A172 (cell line): ENCODE results near the gene DTX2. TPM values are rescaled to one million over a fixed set of nuclear protein-coding genes. Genes with fewer than 3 reads are reported as not detected.
A peak's percentile ranks its signal among the peaks of the same experiment; 100 is the strongest.
"Not testable (repeated sequence)": the region's sequence is repeated elsewhere in the genome, so short reads cannot be mapped to it uniquely, and the experiment has no call there.

Experiments used
- DNase-seq: peaks from one replicate; pipeline ENCODE4 v3.0.0-alpha.2; 2015; ENCODE audit warnings: low spot score
- total RNA-seq: library from RNA; depleted of rRNA; stranded (reverse); fragments of >200 nt; shearing (Covaris generic); gene quantifications from 2 replicates; pipeline ENCODE4 v1.2.3, GENCODE V29; 2014

The DTX2 gene
- total RNA-seq, 1 experiment from 2014 or later: 18.0 TPM

DNA sequence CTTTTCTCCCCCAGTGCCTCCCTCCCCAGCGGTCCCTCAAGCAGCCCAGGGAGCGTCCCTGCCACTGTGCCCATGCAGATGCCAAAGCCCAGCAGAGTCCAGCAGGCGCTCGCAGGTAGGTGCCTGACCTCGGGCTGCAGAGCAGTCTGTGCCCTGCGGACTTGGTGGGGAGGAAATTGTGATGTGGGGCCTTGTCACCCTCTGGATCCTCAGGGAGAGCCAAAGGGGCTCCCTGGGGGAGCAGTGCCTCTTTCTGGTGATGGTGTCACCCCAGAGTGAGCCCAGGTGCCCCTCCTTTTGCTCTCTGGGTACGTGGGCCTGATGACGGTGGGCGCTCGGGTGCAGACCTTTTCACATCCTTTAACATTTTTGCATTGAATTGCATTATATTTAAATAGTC, 30.6 kb downstream of the DTX2 start:
- DNase-seq: not testable (repeated sequence)

DNA sequence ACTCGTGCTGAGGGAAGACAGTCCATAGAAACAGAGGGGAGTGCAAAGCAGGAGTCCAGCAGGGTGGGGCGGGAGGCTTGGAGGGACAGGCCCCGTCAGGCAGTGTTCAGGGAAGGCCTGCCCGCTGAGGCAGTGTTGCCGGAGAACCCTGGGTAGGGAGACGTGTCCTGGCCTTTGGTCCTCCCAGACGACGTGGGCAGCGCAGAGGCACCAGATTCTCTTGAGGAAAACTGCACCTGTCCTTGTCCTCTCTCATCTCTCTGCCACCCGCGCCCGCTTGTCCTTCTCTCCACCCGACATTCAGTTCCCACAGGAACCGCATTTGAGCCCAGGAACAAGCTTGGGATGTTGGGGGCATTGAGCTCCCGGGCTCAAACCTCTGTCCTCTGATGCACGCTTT, 34.2 kb downstream of the DTX2 start:
- not testable (repeated sequence) for DNase-seq

DNA sequence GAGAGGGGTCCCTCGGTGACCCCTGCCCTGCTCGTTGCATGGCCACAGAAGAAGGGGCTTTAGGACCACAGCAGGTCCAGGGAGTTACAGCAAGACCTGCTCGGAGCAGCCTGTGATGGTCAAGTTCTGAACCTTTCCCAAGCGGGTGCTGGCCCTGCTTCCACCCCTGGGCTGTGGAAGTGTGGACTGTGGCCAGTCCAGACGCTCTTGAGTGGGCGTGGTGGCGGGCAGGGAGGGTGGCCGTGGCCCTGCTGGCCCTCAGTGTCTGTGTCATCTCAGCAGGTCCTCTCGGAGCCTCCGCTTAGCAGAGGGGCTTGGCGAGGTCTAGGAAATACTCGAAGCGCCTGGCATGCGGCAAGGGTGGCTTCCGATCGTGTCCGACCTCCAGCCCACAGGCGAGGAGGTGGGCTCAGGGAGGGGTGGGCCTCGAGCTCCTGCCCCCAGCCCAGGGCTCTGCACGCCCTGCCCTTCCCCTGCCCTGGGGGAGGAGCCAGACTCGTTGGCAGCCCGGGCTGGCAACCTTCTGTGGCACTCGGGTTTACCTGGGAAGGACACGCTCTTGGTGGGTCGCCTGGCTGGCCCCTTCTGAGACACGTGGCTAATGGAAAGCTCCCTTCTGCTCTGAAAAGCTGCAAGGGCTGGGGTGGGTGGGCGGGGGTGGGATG, 36.5 kb downstream of the DTX2 start:
- DNase-seq: not testable (repeated sequence)

DNA sequence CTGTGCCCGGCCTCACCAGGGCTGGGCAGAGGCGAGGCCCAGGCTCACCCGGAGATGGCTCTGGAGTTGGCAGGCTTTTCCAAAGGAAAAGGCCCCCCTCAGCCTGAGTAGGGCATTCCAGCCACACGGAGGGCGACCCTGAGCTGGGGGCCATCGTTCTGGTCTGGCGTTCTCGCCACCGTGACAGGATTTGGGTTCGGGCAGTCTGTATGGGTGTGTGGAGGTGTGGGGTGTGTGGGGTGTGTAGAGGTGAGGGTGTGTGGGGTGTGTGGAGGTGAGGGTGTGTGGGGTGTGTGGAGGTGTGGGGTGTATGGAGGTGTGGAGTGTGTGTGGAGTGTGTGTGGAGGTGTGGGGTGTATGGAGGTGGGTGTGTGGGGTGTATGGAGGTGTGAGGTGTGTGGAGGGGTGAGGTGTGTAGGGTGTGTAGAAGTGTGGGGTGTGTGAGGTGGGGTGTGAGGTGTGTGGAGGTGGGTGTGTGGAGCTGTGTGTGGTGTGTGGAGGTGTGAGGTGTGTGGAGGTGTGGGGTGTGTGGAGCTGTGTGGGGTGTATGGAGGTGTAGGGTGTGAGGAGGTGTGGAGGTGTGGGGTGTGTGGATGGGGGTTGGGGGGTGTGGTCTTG, 37.2 kb downstream of the DTX2 start:
- DNase-seq: not testable (repeated sequence)

DNA sequence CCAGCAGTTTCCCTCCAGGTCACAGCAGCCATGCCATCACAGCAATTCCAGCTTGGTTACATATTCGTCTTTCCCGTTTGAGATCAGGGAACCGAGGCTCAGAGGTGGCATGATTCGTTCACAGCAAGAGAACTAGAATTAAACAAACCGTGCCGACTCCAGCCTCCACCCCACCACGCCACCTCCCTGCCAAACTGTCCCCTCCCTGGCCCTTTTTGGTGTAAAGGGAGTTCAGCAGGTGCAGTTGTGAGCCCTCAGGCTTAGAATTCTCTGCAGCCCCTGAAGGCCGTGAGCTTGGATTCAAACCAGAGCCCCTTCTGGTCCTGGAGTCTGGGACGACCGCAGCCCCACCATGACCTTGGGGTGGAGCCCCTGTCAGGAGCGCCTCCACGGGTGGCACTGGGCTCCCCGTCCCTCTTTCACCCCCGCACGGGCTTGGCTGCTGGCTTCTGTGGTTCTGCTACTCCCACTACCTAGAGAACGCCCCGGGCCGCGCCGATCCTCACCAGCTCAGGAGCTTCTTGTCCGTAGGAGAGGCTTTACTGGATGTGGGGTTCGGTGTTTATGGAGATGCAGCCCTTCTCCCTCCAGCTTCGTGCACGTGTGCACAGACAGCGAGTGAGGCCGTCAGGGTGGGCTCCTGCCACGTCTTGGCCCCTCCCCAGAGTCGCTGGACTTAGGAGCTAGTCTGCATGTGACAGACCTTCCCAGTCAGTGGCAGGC, 37.9 kb downstream of the DTX2 start:
- not testable (repeated sequence) for DNase-seq

DNA sequence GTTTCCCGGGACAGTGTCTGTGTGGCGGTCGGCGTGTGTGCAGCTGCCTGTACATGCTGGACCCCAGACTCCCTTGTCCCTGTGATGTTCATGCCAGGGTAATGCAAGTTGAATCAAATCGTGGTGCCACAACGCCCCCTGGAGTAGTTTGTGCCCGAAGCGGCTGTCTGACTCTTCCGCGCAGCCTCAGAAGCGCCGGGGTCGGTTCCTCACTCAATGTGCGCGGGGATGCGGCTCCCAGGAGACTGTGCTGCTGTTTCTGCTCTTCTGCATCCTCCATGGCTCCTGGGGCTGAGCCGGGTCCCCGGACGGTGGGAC, 38.4 kb downstream of the DTX2 start:
- DNase-seq: not testable (repeated sequence)

DNA sequence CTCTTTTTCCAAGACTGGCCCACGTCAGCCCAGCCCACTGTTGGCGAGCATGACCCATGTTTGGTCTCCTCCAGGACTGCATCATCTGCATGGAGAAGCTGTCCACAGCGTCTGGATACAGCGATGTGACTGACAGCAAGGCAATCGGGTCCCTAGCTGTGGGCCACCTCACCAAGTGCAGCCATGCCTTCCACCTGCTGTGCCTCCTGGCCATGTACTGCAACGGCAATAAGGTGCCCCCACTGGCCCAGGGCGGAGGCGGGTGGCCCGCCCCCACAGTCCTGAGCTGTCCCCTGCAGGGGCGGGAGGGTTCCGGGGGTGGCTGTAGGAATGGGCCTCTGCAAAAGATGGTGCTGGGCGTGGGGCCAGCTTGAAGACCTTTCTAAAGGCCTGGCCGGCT, 40.7 kb downstream of the DTX2 start:
- DNase-seq: not testable (repeated sequence)

DNA sequence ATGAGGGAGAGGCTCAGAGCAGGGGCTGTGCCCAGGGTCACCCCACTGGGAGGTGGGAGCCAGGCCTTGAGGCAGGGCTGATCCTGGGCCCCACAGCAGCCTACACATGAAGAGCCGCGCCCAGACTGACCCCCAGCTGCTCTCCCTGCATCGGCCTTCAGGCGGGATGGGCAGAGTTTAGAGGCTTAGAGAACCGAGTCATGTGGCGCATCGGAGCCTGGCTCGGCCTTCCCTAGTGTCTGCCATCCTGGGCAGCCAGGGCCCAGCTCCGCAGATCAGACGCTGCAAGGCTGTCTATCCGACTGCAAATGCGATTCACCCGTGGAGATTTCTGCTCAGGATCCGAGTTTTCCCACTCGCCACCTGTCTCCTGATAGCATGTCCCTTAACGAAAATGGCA, 41.3 kb downstream of the DTX2 start:
- DNase-seq: not testable (repeated sequence)

DNA sequence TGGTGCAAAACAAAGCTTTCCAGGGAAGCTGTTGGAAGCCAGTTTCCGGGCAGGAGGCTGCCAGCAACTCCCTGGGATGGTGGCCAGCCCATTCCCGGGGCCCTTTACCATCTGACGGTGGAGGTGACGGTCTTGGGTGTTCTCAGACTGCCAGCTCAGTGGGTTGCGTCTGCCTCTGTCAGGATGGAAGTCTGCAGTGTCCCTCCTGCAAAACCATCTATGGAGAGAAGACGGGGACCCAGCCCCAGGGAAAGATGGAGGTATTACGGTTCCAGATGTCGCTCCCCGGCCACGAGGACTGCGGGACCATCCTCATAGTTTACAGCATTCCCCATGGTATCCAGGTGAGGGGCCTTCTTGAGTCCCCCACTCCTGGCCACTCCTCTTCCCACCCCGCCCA, 41.7 kb downstream of the DTX2 start:
- not testable (repeated sequence) for DNase-seq

DNA sequence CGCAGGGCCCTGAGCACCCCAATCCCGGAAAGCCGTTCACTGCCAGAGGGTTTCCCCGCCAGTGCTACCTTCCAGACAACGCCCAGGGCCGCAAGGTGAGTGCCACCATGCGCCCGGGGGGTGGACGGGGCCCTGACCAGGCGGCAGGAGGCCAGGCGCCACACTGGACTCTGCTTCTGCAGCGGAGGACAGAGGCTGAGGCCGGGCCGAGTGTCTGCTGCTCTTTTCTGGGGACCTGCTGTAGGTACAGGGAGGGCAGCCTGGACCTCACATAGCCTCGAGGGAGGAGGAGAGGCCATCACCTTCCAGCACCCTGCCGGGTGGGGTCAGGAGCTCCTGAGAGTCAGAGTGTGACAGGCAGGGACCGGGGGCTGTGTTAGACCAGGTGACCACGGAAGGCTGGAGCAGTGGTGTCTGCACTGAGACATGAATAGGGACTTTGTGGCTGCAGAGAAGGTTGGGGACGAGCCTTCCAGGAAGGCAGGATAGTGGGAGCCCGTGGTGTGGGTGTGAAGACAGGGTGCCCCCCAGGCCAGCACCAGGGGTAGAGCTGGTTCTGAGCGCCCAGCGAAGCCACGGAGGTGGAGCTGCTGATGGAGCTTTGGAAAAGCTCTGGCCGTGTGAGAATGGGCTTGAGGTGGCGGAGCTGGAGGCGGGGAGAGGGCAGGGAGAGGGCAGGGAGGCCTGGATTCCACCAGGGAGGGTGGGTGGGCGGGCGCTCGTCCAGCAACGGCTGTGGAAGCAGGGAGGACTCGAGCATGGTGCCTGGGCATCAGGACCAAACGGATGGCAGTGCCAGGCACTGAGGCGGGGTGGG, 43.0 kb downstream of the DTX2 start:
- peak; percentile 26 for DNase-seq

DNA sequence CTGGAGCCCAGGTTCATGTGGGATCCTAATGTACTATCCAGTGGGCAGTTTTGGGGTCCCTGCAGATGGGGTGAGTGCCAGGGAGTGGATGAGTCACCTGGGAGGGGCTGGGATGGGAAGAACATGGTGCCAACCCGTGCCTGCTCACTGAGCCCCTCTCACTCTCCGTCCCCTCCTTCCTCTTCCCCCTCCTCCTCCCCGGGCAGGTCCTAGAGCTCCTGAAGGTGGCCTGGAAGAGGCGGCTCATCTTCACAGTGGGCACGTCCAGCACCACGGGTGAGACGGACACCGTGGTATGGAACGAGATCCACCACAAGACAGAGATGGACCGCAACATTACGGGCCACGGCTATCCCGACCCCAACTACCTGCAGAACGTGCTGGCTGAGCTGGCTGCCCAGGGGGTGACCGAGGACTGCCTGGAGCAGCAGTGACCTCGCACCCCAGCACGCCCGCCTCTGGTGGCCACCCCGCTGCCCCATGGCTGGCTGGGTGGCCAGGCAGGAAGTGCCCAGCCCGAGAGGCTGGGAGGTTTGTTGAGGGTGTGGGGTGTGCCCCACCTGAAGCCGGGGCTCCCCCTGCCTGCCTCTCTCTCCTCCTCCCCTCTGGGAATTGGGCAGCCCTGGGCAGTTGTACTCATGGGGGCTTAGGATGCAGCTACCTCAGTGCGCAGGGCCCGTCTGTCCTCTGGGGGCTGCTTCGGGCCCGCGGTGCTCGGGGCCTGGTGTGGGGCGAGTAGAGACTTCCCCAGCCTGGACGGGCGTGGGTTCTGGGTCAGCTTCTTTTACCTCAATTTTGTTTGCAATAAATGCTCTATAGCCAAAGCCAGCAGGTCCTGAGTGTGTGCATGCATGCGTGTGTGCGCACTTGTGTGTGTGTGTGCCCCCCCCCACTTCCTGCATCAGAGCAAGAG, 43.9 kb downstream of the DTX2 start:
- peak; percentile 35 for DNase-seq

DNA sequence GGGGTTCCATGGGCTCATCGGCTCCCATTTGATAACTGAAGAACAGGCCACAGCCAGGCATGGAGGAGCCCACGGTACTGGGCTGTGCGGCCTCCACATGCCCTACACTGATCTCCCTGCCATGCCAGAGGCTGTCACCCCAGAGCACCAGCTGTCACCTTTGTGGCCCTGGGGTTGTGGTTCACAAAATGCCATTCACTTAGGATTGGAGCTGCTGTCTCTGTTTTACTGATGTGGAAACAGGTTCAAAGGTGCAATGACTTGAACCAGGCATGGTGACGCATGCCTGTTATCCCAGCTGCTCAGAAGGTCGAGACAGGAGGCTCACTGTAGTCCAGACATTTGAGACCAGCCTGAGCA, 44.6 kb downstream of the DTX2 start:
- DNase-seq: no peak

DNA sequence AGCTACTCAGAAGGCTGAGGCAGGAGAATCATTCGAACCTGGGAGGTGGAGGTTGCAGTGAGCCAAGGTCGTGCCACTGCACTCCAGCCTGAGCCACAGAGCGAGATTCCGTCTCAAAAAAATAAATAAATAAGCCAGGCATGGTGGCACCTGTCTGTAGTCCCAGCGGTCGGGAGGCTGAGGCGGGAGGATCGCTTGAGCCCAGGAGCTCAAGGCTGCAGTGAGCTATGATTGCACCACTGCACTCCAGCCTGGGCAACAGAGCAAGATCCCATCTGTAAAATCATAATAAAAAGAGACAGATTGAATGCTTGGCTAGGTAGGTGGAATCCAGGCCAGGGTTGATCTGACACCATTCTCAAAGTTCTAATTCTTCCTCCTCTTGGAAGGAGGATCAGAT, 45.1 kb downstream of the DTX2 start:
- DNase-seq: not testable (repeated sequence)

DNA sequence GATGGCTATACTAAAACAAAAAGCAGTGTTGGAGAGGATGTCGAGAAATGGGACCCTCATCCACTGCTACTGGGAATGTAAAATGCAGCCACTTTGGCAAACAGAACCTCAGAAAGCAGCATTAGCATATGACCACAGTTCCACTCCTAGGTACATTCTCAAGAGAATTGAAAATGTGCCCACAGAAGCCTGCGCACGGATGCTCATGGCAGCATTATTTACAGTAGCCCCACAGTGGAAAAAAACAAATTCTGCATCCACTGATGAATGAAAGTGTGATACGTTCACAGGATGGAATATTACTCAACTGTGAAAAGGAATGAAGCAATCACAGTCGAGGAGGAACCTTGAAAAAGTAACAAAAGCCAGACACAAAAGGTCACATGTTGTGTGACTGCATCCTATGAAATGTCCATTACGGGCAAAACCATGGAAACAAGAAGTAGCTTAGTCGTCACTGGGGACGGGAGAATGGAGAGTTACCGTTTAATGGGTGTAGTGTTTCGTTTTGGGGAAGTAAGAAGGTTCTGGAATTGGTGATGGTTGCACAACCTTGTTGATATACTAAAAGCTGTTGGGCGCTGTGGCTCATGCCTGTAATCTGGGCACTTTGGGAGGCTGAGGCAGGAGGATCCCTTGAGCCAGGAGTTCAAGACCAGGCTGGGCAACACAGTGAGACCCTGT, 46.4 kb downstream of the DTX2 start:
- peak; percentile 31 for DNase-seq

DNA sequence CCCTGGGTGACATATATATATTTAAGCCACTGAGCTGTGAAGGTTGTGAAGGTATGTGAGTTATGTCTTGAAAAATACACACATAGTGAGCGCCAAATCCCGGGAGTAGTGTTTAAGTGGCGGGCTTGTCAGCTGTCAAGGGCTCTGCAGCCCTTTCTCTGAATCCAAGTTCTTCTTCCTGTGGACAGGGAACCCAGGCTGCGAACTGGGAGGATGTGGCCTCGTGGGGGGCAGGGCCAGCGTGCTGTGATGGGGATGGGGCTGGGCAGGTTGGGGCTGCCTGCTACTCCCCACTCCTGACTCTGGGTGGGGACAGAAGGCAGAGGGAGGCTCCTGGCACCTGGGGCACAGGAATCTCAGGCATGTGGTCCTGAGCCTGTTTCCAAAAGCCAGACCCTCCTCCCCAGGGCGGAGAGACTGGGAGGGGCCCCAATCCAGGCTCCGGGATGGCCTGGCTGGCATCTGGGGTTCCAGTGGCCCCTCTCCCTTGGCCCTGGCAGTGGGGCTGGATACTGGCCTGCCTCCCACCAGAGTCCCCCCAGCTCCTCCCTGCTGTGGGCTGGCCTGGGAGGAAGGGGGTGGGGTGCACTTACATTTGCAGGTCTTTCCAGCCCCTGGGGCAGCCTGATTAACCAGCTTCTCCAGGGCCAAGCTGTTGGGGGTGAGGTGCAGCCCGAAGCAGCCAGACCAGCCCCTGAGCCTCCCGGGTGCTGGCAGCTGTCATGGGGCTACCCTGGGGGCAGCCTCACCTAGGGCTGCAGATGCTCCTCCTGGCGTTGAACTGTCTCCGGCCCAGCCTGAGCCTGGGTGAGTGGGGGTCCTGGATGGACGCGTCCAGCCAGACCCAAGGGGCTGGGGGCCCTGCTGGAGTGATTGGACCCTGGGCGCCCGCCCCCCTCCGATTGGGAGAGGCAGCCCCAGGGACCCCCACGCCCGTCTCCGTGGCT, 48.7 kb downstream of the DTX2 start, which contains the start of gene UPK3B:
Gene UPK3B, plus strand, starts transcription at position 622 of the 947 bp plus-strand sequence. Its CDS starts 101 bp downstream, at position 723.
- peak; percentile 82 for DNase-seq

DNA sequence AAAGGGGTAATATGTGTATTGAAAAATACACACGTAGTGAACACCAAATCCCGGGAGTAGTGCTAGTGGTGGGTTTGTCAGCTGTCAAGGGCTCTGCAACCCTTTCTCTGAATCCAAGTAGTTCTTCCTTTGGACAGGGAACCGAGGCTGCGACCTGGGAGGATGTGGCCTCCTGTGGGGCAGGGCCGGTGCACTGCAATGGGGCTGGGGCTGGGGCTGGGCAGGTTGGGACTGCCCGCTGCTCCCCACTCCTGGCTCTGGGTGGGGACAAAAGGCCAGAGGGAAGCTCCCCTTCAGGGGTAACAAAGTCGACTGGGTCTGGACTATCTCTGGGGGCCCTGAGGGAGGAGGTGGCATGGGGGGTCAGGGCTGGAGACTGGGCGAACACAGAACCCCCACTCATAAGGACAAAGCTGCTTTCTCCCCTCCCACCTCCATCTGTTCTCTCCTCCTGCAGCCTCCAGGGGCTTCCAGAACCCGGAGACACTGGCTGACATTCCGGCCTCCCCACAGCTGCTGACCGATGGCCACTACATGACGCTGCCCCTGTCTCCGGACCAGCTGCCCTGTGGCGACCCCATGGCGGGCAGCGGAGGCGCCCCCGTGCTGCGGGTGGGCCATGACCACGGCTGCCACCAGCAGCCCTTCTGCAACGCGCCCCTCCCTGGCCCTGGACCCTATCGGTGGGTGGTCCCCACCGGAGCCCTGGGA, 49.8 kb downstream of the DTX2 start:
- DNase-seq: not testable (repeated sequence)

DNA sequence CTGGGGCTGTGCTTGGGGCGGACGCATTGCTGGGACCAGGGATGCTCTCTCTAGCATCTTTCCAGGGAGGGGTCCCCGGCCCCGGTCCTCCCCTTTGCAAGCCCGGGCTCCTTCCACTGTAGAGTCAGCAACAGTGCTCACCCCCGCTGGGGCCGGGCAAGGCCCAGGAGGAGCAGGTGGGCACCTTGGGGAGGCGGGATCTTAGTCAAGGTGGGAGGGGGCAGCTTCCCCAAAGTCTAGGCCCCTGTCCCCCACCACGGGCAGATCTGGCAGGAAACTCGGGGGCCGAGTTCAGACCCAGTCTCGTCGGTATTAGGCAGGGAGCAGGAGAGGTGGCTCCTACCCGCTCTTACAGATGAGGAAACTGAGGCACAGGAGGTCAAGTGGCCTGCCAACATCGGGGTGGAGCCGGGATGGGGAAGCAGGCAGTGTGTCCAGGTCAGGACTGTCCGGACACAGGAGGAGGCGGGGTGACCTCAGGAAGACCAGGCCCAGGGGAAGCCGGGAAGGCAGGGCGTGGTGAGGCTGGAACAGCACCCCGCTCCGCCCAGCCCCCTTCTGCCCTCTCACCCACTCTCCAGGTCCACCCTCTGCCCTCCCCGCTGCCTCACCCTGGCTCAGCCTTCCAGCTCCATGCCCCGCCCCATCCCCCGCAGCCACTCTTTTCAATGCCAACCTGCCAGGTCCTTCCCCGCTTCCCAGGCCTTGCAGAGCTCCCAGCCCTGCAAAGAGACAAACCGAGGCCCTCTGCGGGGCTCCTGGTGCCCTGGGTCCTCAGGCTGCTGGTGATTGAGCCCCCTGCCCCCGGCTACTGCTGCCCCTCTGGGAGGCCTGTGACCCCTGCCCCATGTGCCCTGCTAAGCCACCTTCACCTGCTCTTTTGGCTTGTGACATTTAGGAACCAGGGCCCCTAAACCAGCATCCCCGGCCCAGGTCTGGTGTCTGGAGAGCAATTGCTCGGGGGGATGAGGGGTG, 50.7 kb downstream of the DTX2 start:
- DNase-seq: not testable (repeated sequence)
